SK-N-SH (cell line): Measurements from ENCODE around the gene NR5A2. TPM values are rescaled to one million over a fixed set of nuclear protein-coding genes. Genes with fewer than 3 reads are reported as not detected.

Experiments used
- CTCF ChIA-PET: fragments of 300-600, 350-600 bp; formaldehyde crosslinking; extraction: SDS; loops from one replicate; lab custom pipeline; 2021; lab: Yijun Ruan, JAX
- POLR2A ChIA-PET: fragments of 350-600 bp; sonication (Branson Sonifier 250); formaldehyde crosslinking; extraction: SDS; loops from one replicate; lab custom pipeline; 2020; ENCODE audit warnings: antibody characterized with exemption, inconsistent platforms; lab: Yijun Ruan, JAX
- DNase-seq: peaks from one replicate; pipeline ENCODE4 v3.0.0; 2012
- H2AFZ ChIP-seq: fragments of 200-600 bp; sonication (generic); 2 replicates; pipeline ENCODE4 v1.8.1; 2016; ENCODE audit warnings: antibody characterized with exemption, mild to moderate bottlenecking, low read depth
- H3F3A ChIP-seq: fragments of 200-600 bp; sonication (generic); replicated peaks from 2 replicates; pipeline ENCODE3; 2016; ENCODE audit warnings: antibody characterized with exemption, mild to moderate bottlenecking; ENCODE audit not compliant: insufficient read depth
- H3K27ac ChIP-seq, 2 experiments: fragments of 200-500 bp in 1 of 2; fragments of 200-600 bp in 1 of 2; sonication (Bioruptor generic) in 1 of 2; sonication (generic), shearing (Covaris generic) in 1 of 2; 2 replicates each; pipeline versions ENCODE4 v1.5.1 to v1.6.1; 2014 to 2016; ENCODE audit warnings: low read depth in 2 of 2, inconsistent platforms in 1 of 2, low read length in 1 of 2, mild to moderate bottlenecking in 1 of 2, mixed read lengths in 1 of 2
- H3K27me3 ChIP-seq: fragments of 200-600 bp; sonication (generic), shearing (Covaris generic); 2 replicates; pipeline ENCODE4 v1.6.1; 2016; ENCODE audit warnings: mixed run types; ENCODE audit not compliant: insufficient read depth
- H3K36me3 ChIP-seq, 2 experiments: fragments of 200-500 bp in 1 of 2; fragments of 200-600 bp in 1 of 2; sonication (Bioruptor generic) in 1 of 2; sonication (generic) in 1 of 2; replicated peaks in 1 of 2; 2 replicates each; pipeline versions ENCODE3 to v1.5.1; 2014 to 2016; ENCODE audit warnings: low read length in 1 of 2, mild to moderate bottlenecking in 1 of 2; ENCODE audit not compliant: insufficient read depth in 2 of 2, control insufficient read depth in 1 of 2
- H3K4me1 ChIP-seq, 2 experiments: fragments of 200-500 bp in 1 of 2; fragments of 200-600 bp in 1 of 2; sonication (Bioruptor generic) in 1 of 2; sonication (generic), shearing (Covaris generic) in 1 of 2; 2 replicates each; pipeline versions ENCODE4 v1.5.1 to v1.6.1; 2014 to 2016; ENCODE audit warnings: low read depth in 1 of 2, low read length in 1 of 2, mixed run types in 1 of 2; ENCODE audit not compliant: insufficient read depth in 2 of 2, control insufficient read depth in 1 of 2
- H3K4me2 ChIP-seq: fragments of 200-600 bp; sonication (generic), shearing (Covaris generic); 2 replicates; pipeline ENCODE4 v1.6.1; 2017; ENCODE audit warnings: mixed run types
- H3K4me3 ChIP-seq, 2 experiments: fragments of 200-500 bp in 1 of 2; fragments of 200-600 bp in 1 of 2; sonication (Bioruptor generic) in 1 of 2; sonication (generic), shearing (Covaris generic) in 1 of 2; 2 replicates each; pipeline versions ENCODE4 v1.5.1 to v1.8.1; 2014 to 2016; ENCODE audit warnings: low read depth in 2 of 2, inconsistent platforms in 1 of 2, low read length in 1 of 2, mild to moderate bottlenecking in 1 of 2, mixed read lengths in 1 of 2, moderate library complexity in 1 of 2
- H3K79me2 ChIP-seq: fragments of 200-600 bp; sonication (generic); 2 replicates; pipeline ENCODE4 v1.8.1; 2017; ENCODE audit warnings: mild to moderate bottlenecking; ENCODE audit not compliant: insufficient read depth
- H3K9ac ChIP-seq: fragments of 200-600 bp; sonication (generic); 2 replicates; pipeline ENCODE4 v1.6.1; 2017; ENCODE audit warnings: mixed run types
- H3K9me2 ChIP-seq: fragments of 200-600 bp; sonication (generic); 2 replicates; pipeline ENCODE4 v1.6.1; 2017; ENCODE audit warnings: mixed run types
- H3K9me3 ChIP-seq: fragments of 200-600 bp; sonication (generic); 2 replicates; pipeline ENCODE4 v1.6.1; 2017; ENCODE audit warnings: mixed run types, mild to moderate bottlenecking, moderate library complexity
- H4K20me1 ChIP-seq: fragments of 200-600 bp; sonication (generic); 2 replicates; pipeline ENCODE4 v1.6.1; 2017; ENCODE audit warnings: mild to moderate bottlenecking, mixed run types; ENCODE audit not compliant: insufficient read depth
- FOSL2 ChIP-seq: IDR thresholded peaks from 2 replicates; pipeline ENCODE4 v1.4.0; 2012; ENCODE audit warnings: low read depth, mild to moderate bottlenecking, moderate library complexity, borderline replicate concordance
- FOXJ3 ChIP-seq: sonication (generic); formaldehyde crosslinking; IDR thresholded peaks from 2 replicates; pipeline ENCODE4 v1.5.1; 2020; ENCODE audit warnings: mild to moderate bottlenecking, missing genetic modification reagents
- FOXM1 ChIP-seq: IDR thresholded peaks from 2 replicates; pipeline ENCODE4 v1.4.0; 2012; ENCODE audit warnings: low read depth, mild to moderate bottlenecking
- GABPA ChIP-seq: IDR thresholded peaks from 2 replicates; pipeline ENCODE4 v1.4.0; 2012; ENCODE audit warnings: low read depth, mild to moderate bottlenecking
- RXRA ChIP-seq: IDR thresholded peaks from 2 replicates; pipeline ENCODE4 v1.4.0; 2012; ENCODE audit warnings: low read depth, mild to moderate bottlenecking, borderline replicate concordance
- TEAD4 ChIP-seq: IDR thresholded peaks from 2 replicates; pipeline ENCODE4 v1.4.0; 2012; ENCODE audit warnings: mild to moderate bottlenecking, borderline replicate concordance; ENCODE audit not compliant: insufficient read depth
- polyA plus RNA-seq, 3 experiments: library from polyadenylated mRNA; depleted of rRNA; stranded (reverse); fragments of >200 nt; gene quantifications; 2 replicates each; pipeline ENCODE4 v1.2.3, GENCODE V29; 2012
- TF ChIP-seq, protein P1 (sequence below): IDR thresholded peaks from 2 replicates; pipeline ENCODE4 v1.6.1; 2012; ENCODE audit warnings: mild to moderate bottlenecking, low read depth, low read length, moderate library complexity
- TF ChIP-seq, protein P2 (sequence below): fragments of 150-350 bp; IDR thresholded peaks from 2 replicates; pipeline ENCODE4 v1.6.1; 2017; ENCODE audit warnings: antibody characterized with exemption, low read length, low read depth, borderline replicate concordance
- TF ChIP-seq, protein P3 (sequence below): IDR thresholded peaks from 2 replicates; pipeline ENCODE4; 2012
- TF ChIP-seq, protein P4 (sequence below): IDR thresholded peaks from 2 replicates; pipeline ENCODE4 v1.4.0; 2012; ENCODE audit warnings: low read depth
- TF ChIP-seq, protein P5 (sequence below): IDR thresholded peaks from 2 replicates; pipeline ENCODE4 v1.4.0; 2012; ENCODE audit warnings: low read depth, borderline replicate concordance

The NR5A2 gene
- polyA plus RNA-seq, 1 of the 3 experiments (the other 2 are of a cell fraction), result not detected

DNA sequence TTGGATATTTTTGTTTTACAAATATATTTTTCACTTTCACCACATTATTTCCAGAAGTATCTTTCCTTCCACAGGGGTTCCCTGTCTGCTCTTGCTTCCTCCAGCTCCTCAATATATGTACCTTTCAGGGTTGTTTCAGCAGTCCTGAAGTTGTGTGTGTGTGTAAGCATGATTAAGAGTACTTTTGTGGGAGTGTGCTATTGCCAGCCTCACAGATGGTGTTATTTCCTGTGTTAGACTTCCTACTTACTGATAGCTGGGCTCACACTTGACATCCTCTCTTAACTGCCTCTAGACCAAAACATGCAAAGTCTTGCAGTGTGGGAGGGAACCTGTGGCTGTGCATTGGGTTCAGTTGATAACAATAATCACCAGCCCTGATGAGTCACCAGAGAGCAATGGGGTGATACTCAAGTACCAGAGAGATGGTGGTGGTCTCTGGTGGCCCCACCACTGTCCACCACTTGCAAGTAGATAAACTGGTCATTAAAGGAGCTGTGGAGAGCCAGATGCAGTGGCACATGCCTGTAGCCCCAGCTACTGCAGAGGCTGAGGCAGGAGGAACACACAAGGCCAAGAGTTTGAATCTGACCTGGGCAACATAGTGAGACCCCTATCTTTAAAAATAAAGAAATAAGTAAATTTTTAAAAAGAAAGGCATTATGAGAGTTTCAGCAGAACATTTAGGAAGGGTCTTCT lies 126.7 kb downstream of the NR5A2 start:
- Histone ChIP-seq H3K79me2 (no peaks in the 10 kb centered on the region), H3K27me3 (peaks cover 4% of the 10 kb centered on the region; the same call in 1 of the 2 replicates), H3K9me2 (no peaks in the 10 kb centered on the region), H3K27ac (no peak overlapping the region), H4K20me1 (no peaks in the 10 kb centered on the region), H3K4me2 (no peak overlapping the region), H3K4me3 (no peak overlapping the region), H3K36me3 (no peaks in the 10 kb centered on the region), H2AFZ (no peak overlapping the region), H3K9me3 (no peaks in the 10 kb centered on the region), H3F3A (no peaks in the 10 kb centered on the region), H3K9ac (no peak overlapping the region), H3K4me1 (no peaks in the 10 kb centered on the region)
- POLR2A ChIA-PET, result no interaction called here
- DNase-seq, result no peak
- no peak for TF ChIP-seq FOSL2
- TF ChIP-seq FOXM1, result no peak
- TF ChIP-seq, protein P1, sequence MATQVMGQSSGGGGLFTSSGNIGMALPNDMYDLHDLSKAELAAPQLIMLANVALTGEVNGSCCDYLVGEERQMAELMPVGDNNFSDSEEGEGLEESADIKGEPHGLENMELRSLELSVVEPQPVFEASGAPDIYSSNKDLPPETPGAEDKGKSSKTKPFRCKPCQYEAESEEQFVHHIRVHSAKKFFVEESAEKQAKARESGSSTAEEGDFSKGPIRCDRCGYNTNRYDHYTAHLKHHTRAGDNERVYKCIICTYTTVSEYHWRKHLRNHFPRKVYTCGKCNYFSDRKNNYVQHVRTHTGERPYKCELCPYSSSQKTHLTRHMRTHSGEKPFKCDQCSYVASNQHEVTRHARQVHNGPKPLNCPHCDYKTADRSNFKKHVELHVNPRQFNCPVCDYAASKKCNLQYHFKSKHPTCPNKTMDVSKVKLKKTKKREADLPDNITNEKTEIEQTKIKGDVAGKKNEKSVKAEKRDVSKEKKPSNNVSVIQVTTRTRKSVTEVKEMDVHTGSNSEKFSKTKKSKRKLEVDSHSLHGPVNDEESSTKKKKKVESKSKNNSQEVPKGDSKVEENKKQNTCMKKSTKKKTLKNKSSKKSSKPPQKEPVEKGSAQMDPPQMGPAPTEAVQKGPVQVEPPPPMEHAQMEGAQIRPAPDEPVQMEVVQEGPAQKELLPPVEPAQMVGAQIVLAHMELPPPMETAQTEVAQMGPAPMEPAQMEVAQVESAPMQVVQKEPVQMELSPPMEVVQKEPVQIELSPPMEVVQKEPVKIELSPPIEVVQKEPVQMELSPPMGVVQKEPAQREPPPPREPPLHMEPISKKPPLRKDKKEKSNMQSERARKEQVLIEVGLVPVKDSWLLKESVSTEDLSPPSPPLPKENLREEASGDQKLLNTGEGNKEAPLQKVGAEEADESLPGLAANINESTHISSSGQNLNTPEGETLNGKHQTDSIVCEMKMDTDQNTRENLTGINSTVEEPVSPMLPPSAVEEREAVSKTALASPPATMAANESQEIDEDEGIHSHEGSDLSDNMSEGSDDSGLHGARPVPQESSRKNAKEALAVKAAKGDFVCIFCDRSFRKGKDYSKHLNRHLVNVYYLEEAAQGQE, result no peak
- TF ChIP-seq, protein P2, sequence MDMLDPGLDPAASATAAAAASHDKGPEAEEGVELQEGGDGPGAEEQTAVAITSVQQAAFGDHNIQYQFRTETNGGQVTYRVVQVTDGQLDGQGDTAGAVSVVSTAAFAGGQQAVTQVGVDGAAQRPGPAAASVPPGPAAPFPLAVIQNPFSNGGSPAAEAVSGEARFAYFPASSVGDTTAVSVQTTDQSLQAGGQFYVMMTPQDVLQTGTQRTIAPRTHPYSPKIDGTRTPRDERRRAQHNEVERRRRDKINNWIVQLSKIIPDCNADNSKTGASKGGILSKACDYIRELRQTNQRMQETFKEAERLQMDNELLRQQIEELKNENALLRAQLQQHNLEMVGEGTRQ, result no peak
- no peak for TF ChIP-seq GABPA
- TF ChIP-seq RXRA, result no peak
- TF ChIP-seq, protein P3, sequence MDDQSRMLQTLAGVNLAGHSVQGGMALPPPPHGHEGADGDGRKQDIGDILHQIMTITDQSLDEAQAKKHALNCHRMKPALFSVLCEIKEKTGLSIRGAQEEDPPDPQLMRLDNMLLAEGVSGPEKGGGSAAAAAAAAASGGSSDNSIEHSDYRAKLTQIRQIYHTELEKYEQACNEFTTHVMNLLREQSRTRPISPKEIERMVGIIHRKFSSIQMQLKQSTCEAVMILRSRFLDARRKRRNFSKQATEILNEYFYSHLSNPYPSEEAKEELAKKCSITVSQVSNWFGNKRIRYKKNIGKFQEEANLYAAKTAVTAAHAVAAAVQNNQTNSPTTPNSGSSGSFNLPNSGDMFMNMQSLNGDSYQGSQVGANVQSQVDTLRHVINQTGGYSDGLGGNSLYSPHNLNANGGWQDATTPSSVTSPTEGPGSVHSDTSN, result no peak
- TF ChIP-seq FOXJ3 (CRISPR knock-in tag), result no peak
- TF ChIP-seq, protein P4, sequence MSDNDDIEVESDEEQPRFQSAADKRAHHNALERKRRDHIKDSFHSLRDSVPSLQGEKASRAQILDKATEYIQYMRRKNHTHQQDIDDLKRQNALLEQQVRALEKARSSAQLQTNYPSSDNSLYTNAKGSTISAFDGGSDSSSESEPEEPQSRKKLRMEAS, result no peak
- no peak for TF ChIP-seq TEAD4
- TF ChIP-seq, protein P5, sequence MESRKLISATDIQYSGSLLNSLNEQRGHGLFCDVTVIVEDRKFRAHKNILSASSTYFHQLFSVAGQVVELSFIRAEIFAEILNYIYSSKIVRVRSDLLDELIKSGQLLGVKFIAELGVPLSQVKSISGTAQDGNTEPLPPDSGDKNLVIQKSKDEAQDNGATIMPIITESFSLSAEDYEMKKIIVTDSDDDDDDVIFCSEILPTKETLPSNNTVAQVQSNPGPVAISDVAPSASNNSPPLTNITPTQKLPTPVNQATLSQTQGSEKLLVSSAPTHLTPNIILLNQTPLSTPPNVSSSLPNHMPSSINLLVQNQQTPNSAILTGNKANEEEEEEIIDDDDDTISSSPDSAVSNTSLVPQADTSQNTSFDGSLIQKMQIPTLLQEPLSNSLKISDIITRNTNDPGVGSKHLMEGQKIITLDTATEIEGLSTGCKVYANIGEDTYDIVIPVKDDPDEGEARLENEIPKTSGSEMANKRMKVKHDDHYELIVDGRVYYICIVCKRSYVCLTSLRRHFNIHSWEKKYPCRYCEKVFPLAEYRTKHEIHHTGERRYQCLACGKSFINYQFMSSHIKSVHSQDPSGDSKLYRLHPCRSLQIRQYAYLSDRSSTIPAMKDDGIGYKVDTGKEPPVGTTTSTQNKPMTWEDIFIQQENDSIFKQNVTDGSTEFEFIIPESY, result no peak
- CTCF ChIA-PET, result no interaction called here
